ENCODE data around the gene POMT1. TPM values are rescaled to one million over a fixed set of nuclear protein-coding genes. Genes with fewer than 3 reads are reported as not detected.

The POMT1 gene
- total RNA-seq, 2 experiments from 2014 or later: 4.7 to 27.1 TPM

GRCh38 chr9:131555841-131556673 is 53.3 kb downstream of the POMT1 start:
- H3K4me2 ChIP-seq (ENCODE audit: low read length): no peak overlapping the region
- H2AFZ ChIP-seq (ENCODE audit: low read length): no peak overlapping the region
- CTCF ChIA-PET (ENCODE audit: unreplicated experiment): no interaction called here

GRCh38 chr9:131557855-131558548 is 55.3 kb downstream of the POMT1 start:
- H3K4me2 ChIP-seq (ENCODE audit: low read length): no peak overlapping the region
- CTCF ChIA-PET (ENCODE audit: unreplicated experiment): no interaction called here
- H3K36me3 ChIP-seq (ENCODE audit: insufficient read depth, low read length): no peaks in the 10 kb centered on the region
- H3K27ac ChIP-seq (ENCODE audit: low read depth, low read length, poor library complexity, severe bottlenecking): no peak overlapping the region
- no peaks in the 10 kb centered on the region for H3K4me1 ChIP-seq (ENCODE audit: insufficient read depth, low read length, poor library complexity, severe bottlenecking)
- no peak for DNase-seq (ENCODE audit: low spot score)
- POLR2A ChIA-PET: no interaction called here
- intact Hi-C loops (cut with micrococcal nuclease; ENCODE audit: unreplicated experiment): no loop called here
- H3K9me3 ChIP-seq (ENCODE audit: low read length): 0 out of 2 replicates have a peak, but pooled peaks cover 10% of the 10 kb centered on the region
- no peak overlapping the region for H3K4me3 ChIP-seq (ENCODE audit: low read depth, low read length, poor library complexity, severe bottlenecking)
- H4K20me1 ChIP-seq (ENCODE audit: insufficient read depth, low read length): no peaks in the 10 kb centered on the region
- TF ChIP-seq EZH2phosphoT487 (IDR thresholded peaks at IDR 0.05; ENCODE audit: borderline replicate concordance, low read depth, low read length) (no peak), CTCF (conservative IDR thresholded peaks at IDR 0.05; ENCODE audit: low read length) (no peak)
- BruUV-seq (replicated peaks): no TSS peak
- no peak overlapping the region for H2AFZ ChIP-seq (ENCODE audit: low read length)
- no peaks in the 10 kb centered on the region for H3K9me2 ChIP-seq (ENCODE audit: insufficient read depth, low read length)
- no peaks in the 10 kb centered on the region for H3K79me2 ChIP-seq (ENCODE audit: insufficient read depth, low read depth, low read length)

More at GRCh38 chr9:131555841-131556673, 53.3 kb downstream of the POMT1 start:
- POLR2A ChIA-PET: no interaction called here
- Histone ChIP-seq H4K20me1 (ENCODE audit: insufficient read depth, low read length) (no peaks in the 10 kb centered on the region), H3K9me2 (ENCODE audit: insufficient read depth, low read length) (no peaks in the 10 kb centered on the region), H3K4me3 (ENCODE audit: low read depth, low read length, poor library complexity, severe bottlenecking) (no peak overlapping the region), H3K9me3 (ENCODE audit: low read length) (0 out of 2 replicates have a peak, but pooled peaks cover 10% of the 10 kb centered on the region), H3K36me3 (ENCODE audit: insufficient read depth, low read length) (no peaks in the 10 kb centered on the region), H3K79me2 (ENCODE audit: insufficient read depth, low read depth, low read length) (no peaks in the 10 kb centered on the region), H3K4me1 (ENCODE audit: insufficient read depth, low read length, poor library complexity, severe bottlenecking) (no peaks in the 10 kb centered on the region), H3K27ac (ENCODE audit: low read depth, low read length, poor library complexity, severe bottlenecking) (no peak overlapping the region)
- no peak for DNase-seq (ENCODE audit: low spot score)
- TF ChIP-seq EZH2phosphoT487 (IDR thresholded peaks at IDR 0.05; ENCODE audit: borderline replicate concordance, low read depth, low read length) (no peak), CTCF (conservative IDR thresholded peaks at IDR 0.05; ENCODE audit: low read length) (no peak)
- intact Hi-C loops (cut with micrococcal nuclease; ENCODE audit: unreplicated experiment): no loop called here
- no TSS peak for BruUV-seq (replicated peaks)
